Measurements from ENCODE around the gene SUN5. TPM values are rescaled to one million over a fixed set of nuclear protein-coding genes. Genes with fewer than 3 reads are reported as not detected.

Gene SUN5
- total RNA-seq, 2 experiments from 2014 or later, result not detected

DNA sequence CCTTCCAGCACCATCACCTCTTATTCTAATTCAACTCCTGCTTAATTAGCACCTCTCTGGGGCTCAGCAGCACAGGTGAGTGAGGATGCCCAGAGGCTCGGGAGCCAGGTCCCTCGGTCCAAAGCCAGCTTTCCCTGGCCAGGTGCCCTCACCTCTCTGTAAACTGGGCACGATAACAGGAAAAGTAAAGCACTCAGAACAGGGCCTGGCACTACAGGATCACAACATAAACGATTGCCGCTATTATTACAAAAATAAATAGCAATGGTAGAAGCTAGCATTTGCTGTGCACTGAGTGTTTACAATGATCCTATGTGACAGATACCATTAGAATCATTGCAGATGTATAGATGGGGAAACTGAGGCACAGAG, 5.9 kb upstream of the SUN5 start:
- Mint-ChIP-seq H3K4me3 (no peak overlapping the region), H3K27me3 (no peaks in the 10 kb centered on the region), H3K27ac (no peak overlapping the region), H3K9me3 (peaks cover 3% of the 10 kb centered on the region), H3K4me1 (peaks cover 2% of the 10 kb centered on the region), H3K36me3 (peaks cover 2% of the 10 kb centered on the region)
- DNase-seq, result no peak

DNA sequence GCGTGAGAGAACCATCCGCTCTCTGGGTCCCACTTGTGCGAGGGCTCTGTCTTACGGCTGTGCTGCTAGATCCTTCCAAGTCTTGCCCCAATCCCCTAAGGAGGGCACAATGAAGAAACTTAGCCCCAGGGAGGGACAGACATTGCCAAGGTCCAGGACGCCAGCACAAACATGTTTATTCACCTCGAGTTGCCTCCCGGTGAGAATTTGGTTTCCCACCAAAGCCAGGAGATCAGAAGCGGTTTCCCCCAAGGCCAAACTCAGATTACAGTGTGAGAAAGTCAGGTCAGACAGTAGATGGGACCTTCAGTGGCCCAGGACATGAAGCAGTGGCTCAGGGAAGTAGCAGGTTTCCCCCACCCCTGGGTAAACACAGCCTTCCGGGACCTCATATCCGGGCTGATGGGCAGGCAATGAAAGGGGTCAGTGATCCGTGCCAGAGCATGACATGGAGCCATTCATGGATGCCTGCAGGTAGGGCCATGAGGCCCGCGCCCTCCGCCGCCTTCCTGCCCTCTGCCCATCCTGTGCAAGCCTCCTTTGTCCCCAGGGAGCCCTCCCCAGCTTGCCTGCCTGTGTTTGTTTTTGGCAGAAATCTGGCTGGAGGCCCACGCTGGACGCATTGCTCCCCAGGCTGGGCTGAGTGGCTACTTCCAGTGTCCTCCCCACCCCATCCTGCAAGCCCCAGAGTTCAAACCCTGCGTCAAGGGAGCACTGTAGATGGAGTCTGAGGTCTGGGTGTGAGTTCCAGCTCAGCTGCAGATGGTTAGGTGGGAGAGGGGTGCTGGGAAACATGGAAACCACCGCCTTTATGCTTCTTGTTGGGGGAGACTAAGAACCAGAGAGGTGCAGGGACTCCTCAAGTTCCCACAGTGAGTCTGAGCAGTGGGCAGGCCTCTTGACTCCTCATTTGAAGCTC, 5.2 kb upstream of the SUN5 start:
- H3K36me3 Mint-ChIP-seq, result peaks cover 2% of the 10 kb centered on the region
- peaks cover 2% of the 10 kb centered on the region for H3K4me1 Mint-ChIP-seq
- no peak for DNase-seq
- no peaks in the 10 kb centered on the region for H3K27me3 Mint-ChIP-seq
- H3K4me3 Mint-ChIP-seq, result no peak overlapping the region
- H3K9me3 Mint-ChIP-seq, result peaks cover 3% of the 10 kb centered on the region
- H3K27ac Mint-ChIP-seq, result no peak overlapping the region

DNA sequence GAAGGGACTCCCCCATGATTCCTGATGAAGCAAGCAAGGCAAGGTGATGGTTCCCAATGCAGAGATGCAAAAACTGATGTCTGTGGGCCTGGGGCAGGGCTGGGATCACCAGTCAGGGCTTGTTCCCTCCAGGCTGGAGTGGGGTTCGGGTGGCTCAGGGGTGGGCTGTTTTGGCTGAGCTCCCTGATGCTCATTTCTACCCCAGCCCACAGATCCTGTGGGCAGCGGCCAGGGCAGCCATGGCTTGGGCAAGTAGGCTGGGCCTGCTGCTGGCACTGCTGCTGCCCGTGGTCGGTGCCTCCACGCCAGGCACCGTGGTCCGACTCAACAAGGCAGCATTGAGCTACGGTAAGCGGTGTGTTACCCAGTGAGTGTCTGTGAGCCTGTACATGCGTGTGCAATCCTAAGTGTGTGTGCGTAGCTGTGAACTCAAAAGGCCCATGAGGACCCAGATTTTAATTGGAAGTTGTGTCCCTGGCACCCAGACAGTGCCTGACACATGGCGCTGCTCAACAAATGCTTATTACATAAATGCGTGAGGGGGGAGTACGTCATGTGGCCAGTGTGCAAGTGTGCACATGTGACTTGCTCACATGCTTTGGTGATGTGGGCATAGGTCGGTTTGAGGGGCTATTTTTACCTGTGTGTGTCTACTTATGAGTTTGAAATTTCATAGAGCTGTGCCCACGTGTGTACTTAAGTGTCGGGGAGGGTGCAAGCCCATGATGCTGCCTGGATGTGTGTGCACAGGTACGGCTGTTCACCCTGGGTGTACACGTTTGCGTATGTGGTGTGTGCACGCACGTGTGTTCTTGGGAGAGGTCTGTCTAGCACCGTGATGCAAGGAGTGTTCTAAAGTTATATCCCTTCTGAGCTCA, 4.3 kb upstream of the SUN5 start:
- Mint-ChIP-seq H3K36me3 (peaks cover 2% of the 10 kb centered on the region), H3K4me1 (peaks cover 2% of the 10 kb centered on the region), H3K27me3 (no peaks in the 10 kb centered on the region), H3K27ac (no peak overlapping the region), H3K9me3 (peaks cover 3% of the 10 kb centered on the region), H3K4me3 (no peak overlapping the region)
- DNase-seq, result no peak

DNA sequence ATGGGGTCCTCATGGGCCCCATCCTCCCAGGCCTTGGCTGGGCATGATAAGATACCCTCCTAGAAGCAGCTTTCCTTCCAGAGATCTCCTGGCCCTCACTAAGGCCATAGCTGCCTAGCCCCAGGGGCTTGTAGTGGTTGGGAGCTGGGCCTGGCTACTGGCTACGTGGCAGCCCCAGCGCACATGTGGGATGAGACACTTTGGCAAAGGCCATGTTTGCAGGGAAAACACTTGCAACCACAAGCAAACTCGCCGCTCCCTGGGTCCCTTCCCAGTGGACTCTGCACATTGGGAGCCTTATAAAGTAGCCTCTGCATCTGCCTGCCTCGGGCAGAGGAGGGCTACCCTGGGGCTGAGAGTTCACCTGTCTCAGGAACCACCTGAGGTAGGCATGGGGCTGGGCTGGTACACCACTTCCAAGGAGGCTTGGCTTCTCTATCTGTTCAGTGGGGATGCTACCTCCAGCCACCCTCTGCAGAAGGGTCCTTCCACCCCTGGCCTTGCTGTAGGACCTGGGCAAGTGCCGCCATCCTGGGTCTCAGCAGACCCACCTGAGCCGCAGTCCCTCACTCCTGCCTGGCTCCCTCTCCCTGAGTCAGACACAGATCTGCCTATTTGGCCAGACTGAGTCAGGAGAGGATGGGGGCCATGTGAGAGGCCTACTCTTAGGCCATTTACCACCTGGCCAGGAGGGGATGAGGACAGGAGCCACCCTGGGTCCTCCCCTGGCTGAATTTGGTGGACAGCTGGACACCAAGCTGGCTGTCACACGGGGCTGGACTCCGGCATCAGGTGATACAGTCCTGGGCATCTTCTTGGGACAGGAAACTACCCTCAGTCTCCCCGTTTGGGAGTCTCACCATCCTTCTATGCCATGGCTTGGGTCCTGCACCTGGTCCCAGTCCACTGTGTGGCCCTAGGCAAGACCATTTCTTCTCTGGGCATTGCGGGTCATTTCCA, 3.4 kb upstream of the SUN5 start, which contains the start of gene BPIFB2:
Gene BPIFB2, plus strand, starts transcription at position 329 of the 960 bp plus-strand sequence. CDS start 871 bp downstream, outside the sequence.
- Mint-ChIP-seq H3K27ac (no peak within 1 kb of the TSS), H3K36me3 (peaks cover 2% of the 10 kb centered on the region), H3K4me1 (peaks cover 2% of the 10 kb centered on the region), H3K27me3 (no peaks in the 10 kb centered on the region), H3K4me3 (no peak within 1 kb of the TSS), H3K9me3 (peaks cover 3% of the 10 kb centered on the region)
- DNase-seq, result no peak

DNA sequence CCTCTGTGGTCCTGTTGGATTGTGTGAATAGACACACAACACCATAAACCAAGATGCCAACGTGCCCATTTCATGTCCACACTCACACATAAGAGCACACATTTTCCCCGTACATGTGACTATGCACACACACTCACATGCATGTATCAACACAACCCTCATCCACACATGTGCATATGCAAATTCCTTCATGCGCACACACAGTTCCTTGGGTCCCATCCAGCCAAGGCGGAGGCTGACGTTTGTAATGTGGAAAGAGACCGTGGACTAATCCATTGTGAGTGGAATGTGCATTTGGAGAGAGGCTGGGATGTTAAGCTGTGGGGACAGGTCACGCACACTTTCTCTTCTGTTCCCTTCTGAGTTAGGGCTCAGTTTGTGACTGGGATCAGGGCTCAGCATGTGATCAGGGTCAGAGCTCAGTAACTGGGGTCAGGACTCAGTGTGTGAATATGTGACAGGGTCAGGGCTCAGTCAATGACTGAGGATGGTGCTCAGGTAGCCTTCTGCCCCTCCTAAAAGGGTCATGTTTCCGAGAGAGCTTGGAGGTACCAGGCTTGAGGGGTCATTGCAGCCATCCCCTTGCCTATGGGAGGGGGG, 2.6 kb upstream of the SUN5 start:
- H3K36me3 Mint-ChIP-seq, result peaks cover 2% of the 10 kb centered on the region
- no peak for DNase-seq
- peaks cover 2% of the 10 kb centered on the region for H3K4me1 Mint-ChIP-seq
- H3K27me3 Mint-ChIP-seq, result no peaks in the 10 kb centered on the region
- H3K4me3 Mint-ChIP-seq, result no peak overlapping the region
- peaks cover 3% of the 10 kb centered on the region for H3K9me3 Mint-ChIP-seq
- H3K27ac Mint-ChIP-seq, result no peak overlapping the region

DNA sequence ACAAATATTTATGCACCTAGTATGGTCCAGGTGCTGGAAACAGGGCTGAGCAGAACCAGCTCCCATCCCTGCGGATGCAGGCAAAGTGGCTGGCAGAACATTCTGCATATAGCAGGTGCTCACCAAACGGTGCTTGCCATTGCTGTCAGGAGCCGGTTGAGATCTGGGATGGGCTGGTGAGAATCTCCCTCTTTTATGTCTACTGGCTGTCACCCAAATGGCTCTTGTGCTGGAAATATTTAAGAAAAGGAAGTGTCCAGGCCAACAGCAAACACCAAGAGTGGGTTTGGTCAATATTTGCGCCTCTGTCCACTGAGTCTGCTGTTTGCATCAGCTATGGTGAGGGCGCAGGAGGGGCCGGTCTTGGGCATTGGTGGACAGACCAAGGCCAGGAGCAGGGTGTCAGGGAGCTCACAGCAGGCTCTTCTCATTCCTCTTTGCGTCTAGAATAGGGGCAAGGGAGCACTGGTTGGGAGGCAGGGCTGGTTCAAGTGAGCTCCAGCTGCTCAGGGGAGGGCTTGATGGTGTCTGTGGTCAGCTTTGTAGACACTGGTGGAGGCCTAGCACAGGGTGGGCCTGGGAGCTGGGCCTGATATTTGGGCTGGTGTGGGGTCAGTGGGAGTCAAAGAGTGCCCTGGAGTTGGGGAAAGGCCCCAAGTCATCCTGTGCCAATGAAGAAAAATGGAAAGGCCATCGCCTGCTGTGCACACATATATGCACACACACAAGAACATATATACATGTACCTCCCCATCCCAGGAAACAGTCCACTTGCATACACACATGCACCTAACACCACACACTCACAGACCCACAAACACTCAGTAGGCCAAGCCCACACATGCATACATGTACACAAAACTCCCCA, 1.9 kb upstream of the SUN5 start:
- H3K27me3 Mint-ChIP-seq, result no peaks in the 10 kb centered on the region

DNA sequence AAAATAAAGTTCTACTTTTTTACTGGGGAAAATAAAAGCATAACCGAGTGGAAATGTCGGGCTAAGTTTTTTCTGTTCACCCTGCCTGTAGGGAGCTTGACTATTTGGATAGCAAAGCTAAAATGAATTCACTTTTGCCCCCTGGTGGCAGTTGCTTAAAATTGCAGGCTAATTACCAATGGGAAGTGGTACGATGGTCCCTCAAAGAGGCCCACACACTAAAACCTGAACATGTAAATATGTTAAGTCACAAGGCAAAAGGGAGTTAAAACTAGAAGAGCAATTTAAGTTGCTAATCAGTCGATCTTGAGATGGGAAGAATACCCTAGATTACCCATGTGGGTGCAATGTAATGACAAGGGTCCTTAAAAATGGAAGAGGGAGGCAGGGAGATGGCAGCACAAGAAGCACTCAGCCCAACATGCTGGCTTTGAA, 916 bp upstream of the SUN5 start:
- H3K27me3 Mint-ChIP-seq, result no peaks in the 10 kb centered on the region
- H3K4me3 Mint-ChIP-seq, result no peak overlapping the region
- H3K36me3 Mint-ChIP-seq, result peaks cover 2% of the 10 kb centered on the region
- peaks cover 4% of the 10 kb centered on the region for H3K4me1 Mint-ChIP-seq
- H3K9me3 Mint-ChIP-seq, result peaks cover 3% of the 10 kb centered on the region
- H3K27ac Mint-ChIP-seq, result no peak overlapping the region
- DNase-seq, result peak; percentile 8

More for the DNA sequence above, 1.9 kb upstream of the SUN5 start:
- Mint-ChIP-seq H3K27ac (no peak overlapping the region), H3K4me3 (no peak overlapping the region), H3K36me3 (peaks cover 2% of the 10 kb centered on the region), H3K9me3 (peaks cover 3% of the 10 kb centered on the region), H3K4me1 (peaks cover 4% of the 10 kb centered on the region)
- DNase-seq, result no peak

DNA sequence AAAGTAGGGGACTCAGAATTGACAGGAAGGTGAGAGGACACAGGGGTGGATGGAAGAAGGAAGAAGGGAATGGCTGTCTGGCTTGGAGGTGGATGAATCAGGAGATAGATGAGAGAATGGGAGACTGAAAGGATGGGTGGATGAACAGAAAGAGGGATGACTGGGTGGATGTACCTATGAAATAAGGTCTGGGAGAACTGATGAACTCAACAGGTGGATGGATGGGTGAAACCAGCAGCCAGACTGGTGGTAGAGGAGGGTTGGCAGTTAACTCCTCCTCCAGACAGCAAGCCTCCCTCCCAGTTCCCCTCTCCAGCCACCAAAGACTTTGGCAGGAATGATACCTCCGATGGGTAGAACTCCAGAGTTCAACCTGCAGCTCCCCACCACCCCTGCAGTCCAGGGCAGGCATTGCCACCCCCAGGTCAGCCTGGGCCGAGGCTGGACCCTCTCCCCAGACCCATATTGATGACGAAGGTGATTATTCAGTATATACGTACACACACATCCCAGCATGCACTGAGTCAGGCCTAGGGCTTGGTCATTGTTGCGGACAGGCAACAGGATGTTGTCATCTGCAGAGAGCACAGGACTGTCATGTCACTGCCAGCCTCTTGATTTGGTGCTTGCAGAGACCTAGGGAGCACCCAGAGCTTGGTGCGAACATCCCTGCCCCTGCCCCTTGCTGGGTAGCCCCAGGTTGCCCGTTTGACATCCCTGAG, 2.0 kb downstream of the SUN5 start:
- H3K27ac Mint-ChIP-seq, result no peak overlapping the region
- no peak overlapping the region for H3K4me3 Mint-ChIP-seq
- H3K9me3 Mint-ChIP-seq, result peaks cover 3% of the 10 kb centered on the region
- H3K36me3 Mint-ChIP-seq, result peaks cover 2% of the 10 kb centered on the region
- peaks cover 10% of the 10 kb centered on the region for H3K4me1 Mint-ChIP-seq
- DNase-seq, result no peak
- H3K27me3 Mint-ChIP-seq, result no peaks in the 10 kb centered on the region

DNA sequence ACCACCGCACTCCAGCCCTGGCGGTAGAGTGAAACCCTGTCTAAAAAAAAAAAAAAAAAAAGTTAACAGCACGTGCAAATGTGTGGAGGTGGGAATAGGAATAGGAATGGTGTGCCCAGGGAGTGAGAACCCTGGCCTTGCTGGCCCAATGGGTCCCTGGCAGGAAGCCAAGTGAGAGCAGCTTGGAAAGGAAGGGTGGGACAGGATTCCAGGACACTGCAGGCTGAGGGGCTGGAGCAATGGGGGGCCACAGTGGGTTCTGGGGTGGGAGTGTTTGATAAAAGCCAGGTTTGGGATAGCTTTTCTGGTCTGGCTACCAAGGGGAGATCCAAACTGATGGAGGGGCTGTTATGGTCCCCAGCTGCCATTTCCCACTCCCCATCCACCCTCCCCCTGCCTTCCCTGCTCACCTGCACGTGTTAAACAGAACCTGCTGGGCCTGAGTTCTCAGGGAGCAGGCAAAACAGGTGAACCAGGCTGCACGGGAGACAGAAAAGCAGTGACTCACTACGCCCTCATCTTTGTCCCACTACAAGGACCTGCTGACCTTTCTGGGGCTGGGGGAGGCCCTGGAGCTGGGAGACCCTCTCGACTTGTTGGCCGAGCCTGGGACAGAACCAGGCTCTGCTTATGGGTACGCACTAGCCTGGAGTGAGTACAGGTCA, 3.3 kb downstream of the SUN5 start:
- no peak overlapping the region for H3K4me3 Mint-ChIP-seq
- DNase-seq, result no peak

DNA sequence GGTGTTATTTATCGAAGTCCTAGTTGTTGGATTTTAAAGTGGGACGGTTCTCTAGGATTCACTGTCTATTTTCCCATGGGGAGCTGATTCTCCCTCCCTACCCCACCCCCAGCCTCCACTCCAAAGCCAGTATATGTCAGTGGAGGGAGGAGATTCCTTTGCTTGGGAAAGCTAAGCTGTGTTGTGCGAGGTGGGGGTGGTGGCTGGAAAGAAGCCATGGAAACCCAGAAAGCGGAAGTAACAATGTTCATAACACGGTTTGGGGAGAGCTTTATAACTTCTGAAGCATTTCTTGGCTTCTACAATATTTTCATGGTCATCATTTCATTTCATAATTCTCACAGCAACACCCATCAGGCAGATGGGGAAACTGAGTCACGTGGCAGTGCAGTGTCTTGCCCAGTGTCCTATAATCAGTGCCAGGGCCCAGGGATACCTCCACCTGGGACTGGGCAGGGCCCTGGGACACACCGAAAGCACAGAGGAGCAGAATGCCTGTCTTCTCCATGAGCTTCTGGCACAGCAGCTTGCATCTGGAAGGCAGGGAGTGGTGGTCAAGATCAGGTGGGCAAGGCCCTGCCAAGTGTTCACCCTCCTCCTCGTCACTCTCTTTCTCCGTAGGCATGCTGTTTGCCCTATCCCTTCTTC, 4.5 kb downstream of the SUN5 start:
- H3K27ac Mint-ChIP-seq, result no peak overlapping the region
- no peak overlapping the region for H3K4me3 Mint-ChIP-seq
- peaks cover 2% of the 10 kb centered on the region for H3K36me3 Mint-ChIP-seq
- H3K4me1 Mint-ChIP-seq, result peaks cover 9% of the 10 kb centered on the region
- no peaks in the 10 kb centered on the region for H3K27me3 Mint-ChIP-seq
- peaks cover 8% of the 10 kb centered on the region for H3K9me3 Mint-ChIP-seq
- DNase-seq, result no peak

More for the DNA sequence above, 3.3 kb downstream of the SUN5 start:
- no peak overlapping the region for H3K27ac Mint-ChIP-seq
- H3K36me3 Mint-ChIP-seq, result peaks cover 2% of the 10 kb centered on the region
- peaks cover 3% of the 10 kb centered on the region for H3K9me3 Mint-ChIP-seq
- H3K27me3 Mint-ChIP-seq, result no peaks in the 10 kb centered on the region
- H3K4me1 Mint-ChIP-seq, result peaks cover 12% of the 10 kb centered on the region

DNA sequence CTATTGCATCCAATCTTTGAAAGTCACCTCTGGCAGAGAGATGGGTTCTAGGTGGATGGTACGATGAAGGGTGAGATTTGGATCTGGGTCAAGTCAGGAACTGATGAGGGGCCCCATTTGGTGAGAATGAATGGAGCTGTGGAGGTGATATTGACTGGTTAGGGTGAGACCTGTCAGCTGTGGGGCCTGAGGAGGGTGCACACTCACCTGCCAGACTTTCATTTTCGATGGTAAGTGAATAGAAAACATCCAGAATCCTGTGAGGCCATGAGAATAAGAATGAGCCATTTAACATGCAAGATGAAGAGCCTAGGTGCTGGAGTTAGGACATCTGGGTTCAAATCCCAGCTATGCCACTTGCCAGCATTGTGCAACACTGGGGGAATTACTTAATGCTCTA, 6.8 kb downstream of the SUN5 start:
- H3K9me3 Mint-ChIP-seq, result peaks cover 12% of the 10 kb centered on the region
- no peaks in the 10 kb centered on the region for H3K27me3 Mint-ChIP-seq
- no peak overlapping the region for H3K27ac Mint-ChIP-seq
- H3K4me1 Mint-ChIP-seq, result peaks cover 24% of the 10 kb centered on the region
- no peak for DNase-seq
- peaks cover 3% of the 10 kb centered on the region for H3K36me3 Mint-ChIP-seq
- H3K4me3 Mint-ChIP-seq, result no peak overlapping the region

DNA sequence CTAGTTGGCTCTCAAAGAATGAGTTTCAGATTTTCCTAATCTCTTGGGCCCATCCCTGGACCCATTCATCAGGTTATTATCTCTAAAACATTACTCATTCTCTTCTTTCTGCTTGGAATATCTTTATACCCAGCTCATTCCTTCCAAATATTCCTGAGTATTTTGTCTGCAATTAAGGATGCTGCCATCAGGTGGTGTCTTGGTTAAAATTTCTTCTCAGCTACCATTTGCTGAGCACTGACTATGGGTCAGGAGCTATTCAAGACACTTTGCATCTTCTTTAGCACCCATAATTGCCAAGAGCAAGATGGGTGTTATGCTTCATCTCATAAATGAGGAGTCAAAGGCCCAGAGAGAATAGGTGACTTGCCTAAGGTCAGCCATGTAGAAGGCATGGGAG, 8.4 kb downstream of the SUN5 start:
- no peaks in the 10 kb centered on the region for H3K27me3 Mint-ChIP-seq
- peaks cover 12% of the 10 kb centered on the region for H3K9me3 Mint-ChIP-seq
- H3K4me3 Mint-ChIP-seq, result no peak overlapping the region
- peaks cover 3% of the 10 kb centered on the region for H3K36me3 Mint-ChIP-seq
- no peak for DNase-seq
- H3K4me1 Mint-ChIP-seq, result peaks cover 38% of the 10 kb centered on the region
- H3K27ac Mint-ChIP-seq, result no peak overlapping the region

Data from activated naive CD8-positive, alpha-beta T cell treated with anti-CD3 and anti-CD28 coated beads for 36 hours (primary cell).